Measurements from ENCODE around the gene SAPCD1. TPM values are rescaled to one million over a fixed set of nuclear protein-coding genes. Genes with fewer than 3 reads are reported as not detected.
A peak's percentile ranks its signal among the peaks of the same experiment; 100 is the strongest.
"Not testable (repeated sequence)": the region's sequence is repeated elsewhere in the genome, so short reads cannot be mapped to it uniquely, and the experiment has no call there.

Gene SAPCD1
- total and polyA plus RNA-seq, 2 experiments from 2014 or later = 1.3 to 2.5 TPM

DNA sequence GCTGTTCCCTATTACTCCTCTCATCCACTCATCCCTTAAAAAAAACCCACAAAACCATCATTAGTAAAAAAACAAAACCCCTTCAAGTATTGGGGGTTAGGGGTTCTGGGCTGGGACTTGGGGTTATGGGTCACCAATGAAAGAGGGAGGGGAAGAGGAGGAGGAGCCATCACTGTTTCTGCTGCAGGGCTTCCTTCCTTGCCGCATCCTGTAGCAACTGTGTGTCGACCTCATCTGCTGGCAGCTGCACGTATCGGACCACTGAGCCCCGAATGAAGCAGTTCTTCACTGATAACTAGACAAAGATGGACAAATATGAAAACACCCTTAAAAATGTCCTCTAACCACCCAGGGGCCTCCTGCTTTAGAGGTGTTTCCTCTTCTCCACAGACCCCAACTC lies 35.1 kb downstream of the SAPCD1 start:
- H3K9ac ChIP-seq = no peak overlapping the region
- no peak for DNase-seq
- no peaks in the 10 kb centered on the region for H3K9me2 ChIP-seq (ENCODE audit: insufficient read depth)
- H4K20me1 ChIP-seq (ENCODE audit: insufficient read depth) = no peaks in the 10 kb centered on the region
- H3K27me3 ChIP-seq (replicated peaks; ENCODE audit: insufficient read depth) = no peaks in the 10 kb centered on the region
- H3K79me2 ChIP-seq (ENCODE audit: insufficient read depth) = peaks cover 34% of the 10 kb centered on the region
- TF ChIP-seq EZH2 (IDR thresholded peaks at IDR 0.05; ENCODE audit: insufficient read depth, poor library complexity, severe bottlenecking) (no peak), EZH2phosphoT487 (IDR thresholded peaks at IDR 0.05; ENCODE audit: insufficient read depth, low read depth) (no peak)
- WGBS, 2 experiments (ENCODE audit: low coverage in 1 of 2, low lambda C conversion rate in 2 of 2, missing lambda C conversion rate in 2 of 2) = 65 to 68% methylated on average over 5 of the region's 5 CpGs
- H3K27ac ChIP-seq = no peak overlapping the region
- H3K9me3 ChIP-seq (ENCODE audit: low read depth) = no peaks in the 10 kb centered on the region
- no peak overlapping the region for H2AFZ ChIP-seq
- H3K4me1 ChIP-seq (ENCODE audit: insufficient read depth) = peaks cover 6% of the 10 kb centered on the region; the same call in 1 of the 2 replicates
- H3K36me3 ChIP-seq (ENCODE audit: low read depth) = no peaks in the 10 kb centered on the region; the same call in 1 of the 2 replicates
- H3F3A ChIP-seq (ENCODE audit: insufficient read depth) = peaks cover 23% of the 10 kb centered on the region
- H3K4me2 ChIP-seq (ENCODE audit: unreplicated experiment) = no peak overlapping the region
- in situ Hi-C loops (cut with MboI) = no loop called here
- H3K4me3 ChIP-seq = no peak overlapping the region

DNA sequence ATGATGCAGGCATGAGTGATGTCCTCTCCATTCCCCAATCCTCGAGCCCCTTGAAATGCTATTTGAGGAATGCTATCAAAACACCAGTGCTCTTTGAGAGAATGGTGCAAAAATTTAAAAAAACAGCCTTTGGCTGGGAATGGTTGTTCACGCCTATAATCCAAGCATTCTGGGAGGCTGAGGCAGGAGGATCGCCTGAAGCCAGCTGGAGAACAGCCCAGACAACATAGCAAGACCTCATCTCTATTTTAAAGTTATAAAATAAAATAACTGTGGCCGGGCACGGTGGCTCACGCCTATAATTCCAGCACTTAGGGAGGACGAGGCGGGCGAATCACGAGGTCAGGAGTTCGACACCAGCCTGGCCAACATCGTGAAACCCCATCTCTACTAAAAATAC lies 37.3 kb downstream of the SAPCD1 start:
- no peak overlapping the region for H2AFZ ChIP-seq
- no peaks in the 10 kb centered on the region for H4K20me1 ChIP-seq (ENCODE audit: insufficient read depth)
- H3K36me3 ChIP-seq (ENCODE audit: low read depth) = no peaks in the 10 kb centered on the region; the same call in 1 of the 2 replicates
- no peak overlapping the region for H3K4me3 ChIP-seq
- DNase-seq = peak; percentile 49
- peaks cover 19% of the 10 kb centered on the region for H3F3A ChIP-seq (ENCODE audit: insufficient read depth)
- no peak for TF ChIP-seq EZH2phosphoT487 (IDR thresholded peaks at IDR 0.05; ENCODE audit: insufficient read depth, low read depth)
- TF ChIP-seq EZH2 (IDR thresholded peaks at IDR 0.05; ENCODE audit: insufficient read depth, poor library complexity, severe bottlenecking) = no peak
- H3K79me2 ChIP-seq (ENCODE audit: insufficient read depth) = peaks cover 21% of the 10 kb centered on the region
- H3K9me3 ChIP-seq (ENCODE audit: low read depth) = no peaks in the 10 kb centered on the region
- 0 out of 2 replicates have a peak overlapping the region, but pooled peaks have one; percentile 2 for H3K27ac ChIP-seq
- no peak overlapping the region for H3K4me2 ChIP-seq (ENCODE audit: unreplicated experiment)
- no peaks in the 10 kb centered on the region for H3K9me2 ChIP-seq (ENCODE audit: insufficient read depth)
- no peak overlapping the region for H3K9ac ChIP-seq
- H3K27me3 ChIP-seq (replicated peaks; ENCODE audit: insufficient read depth) = no peaks in the 10 kb centered on the region
- in situ Hi-C loops (cut with MboI) = no loop called here
- no peaks in the 10 kb centered on the region for H3K4me1 ChIP-seq (ENCODE audit: insufficient read depth)
- WGBS, 2 experiments (ENCODE audit: low coverage in 1 of 2, low lambda C conversion rate in 2 of 2, missing lambda C conversion rate in 2 of 2) = 56 to 63% methylated on average over 12 of the region's 12 CpGs

DNA sequence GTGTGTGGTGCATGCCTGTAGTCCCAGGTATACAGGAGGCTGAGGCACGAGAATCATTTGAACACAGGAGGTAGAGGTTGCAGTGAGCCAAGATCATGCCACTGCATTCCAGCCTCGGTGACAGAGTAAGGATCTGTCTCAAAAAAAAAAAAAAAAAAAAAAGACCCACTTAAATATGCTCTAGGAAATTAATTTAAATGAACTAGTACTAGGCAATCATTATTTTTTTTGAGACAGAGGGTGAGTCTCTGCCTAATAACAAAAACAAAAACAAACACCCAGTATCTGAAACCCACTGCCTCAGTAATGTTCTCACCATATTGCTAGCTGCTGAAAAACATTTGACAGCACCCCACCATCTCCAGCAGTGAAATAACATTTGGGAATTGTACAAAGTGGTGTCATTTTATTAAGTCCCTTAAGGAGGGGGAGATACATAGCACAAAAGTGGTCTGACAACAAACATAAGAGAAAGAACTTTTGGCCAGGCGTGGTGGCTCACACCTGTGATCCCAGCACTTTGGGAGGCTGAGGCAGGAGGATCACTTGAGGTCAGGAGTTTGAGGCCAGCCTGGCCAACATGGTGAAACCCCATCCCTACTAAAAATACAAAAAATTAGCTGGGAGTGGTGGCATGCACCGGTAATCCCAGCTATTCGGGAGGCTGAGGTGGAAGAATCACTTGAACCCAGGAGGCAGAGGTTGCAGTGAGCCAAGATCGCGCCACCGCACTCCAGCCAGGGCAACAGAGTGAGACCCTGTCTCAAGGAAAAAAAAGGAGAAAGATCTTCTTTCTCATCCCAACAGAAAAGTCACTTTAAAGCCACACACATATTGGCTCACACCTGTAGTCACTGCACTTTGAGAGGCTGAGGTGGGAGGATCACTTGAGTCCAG lies 38.8 kb downstream of the SAPCD1 start:
- in situ Hi-C loops (cut with MboI) = not testable (repeated sequence)

DNA sequence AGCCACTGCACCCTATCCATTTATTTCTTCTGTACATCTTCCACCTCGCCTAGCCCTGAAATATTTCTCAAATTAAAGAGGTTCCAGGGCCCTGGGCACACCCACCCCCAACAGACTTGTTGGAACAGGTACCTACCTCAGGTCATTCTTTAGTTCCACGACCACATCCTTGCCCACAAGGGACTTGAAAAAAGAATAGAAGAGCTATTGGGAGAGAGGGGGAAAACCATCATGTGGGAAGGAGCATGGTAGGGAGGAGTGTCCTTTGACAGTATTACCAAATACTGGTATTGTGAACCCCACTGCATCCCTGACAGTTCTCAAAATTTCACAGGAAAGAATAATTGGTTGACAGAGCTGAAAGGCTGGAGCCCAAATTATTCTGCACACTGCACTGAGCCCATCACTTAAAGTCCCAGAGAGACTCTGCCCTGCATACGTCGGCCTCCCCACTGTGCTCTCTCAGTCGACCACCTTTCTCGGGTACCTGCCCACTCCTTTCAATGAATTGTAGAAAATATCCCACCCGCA lies 43.5 kb downstream of the SAPCD1 start:
- peak overlapping the region; percentile 97 for H3K4me3 ChIP-seq
- in situ Hi-C loops (cut with MboI) = no loop called here
- peak overlapping the region; percentile 96 for H2AFZ ChIP-seq
- peak; percentile 14 for DNase-seq
- no peaks in the 10 kb centered on the region for H3K9me2 ChIP-seq (ENCODE audit: insufficient read depth)
- peak overlapping the region; percentile 90 for H3K9ac ChIP-seq
- no peaks in the 10 kb centered on the region for H3K9me3 ChIP-seq (ENCODE audit: low read depth)
- peaks cover 11% of the 10 kb centered on the region; the same call in 1 of the 2 replicates for H3K4me1 ChIP-seq (ENCODE audit: insufficient read depth)
- WGBS, 2 experiments (ENCODE audit: low coverage in 1 of 2, low lambda C conversion rate in 2 of 2, missing lambda C conversion rate in 2 of 2) = 18 to 19% methylated on average over 7 of the region's 7 CpGs
- no peaks in the 10 kb centered on the region; the same call in 1 of the 2 replicates for H3K36me3 ChIP-seq (ENCODE audit: low read depth)
- peaks cover 4% of the 10 kb centered on the region; the same call in 1 of the 2 replicates for H3F3A ChIP-seq (ENCODE audit: insufficient read depth)
- H3K4me2 ChIP-seq (ENCODE audit: unreplicated experiment) = peak overlapping the region; percentile 95
- peaks cover 32% of the 10 kb centered on the region for H3K79me2 ChIP-seq (ENCODE audit: insufficient read depth)
- H4K20me1 ChIP-seq (ENCODE audit: insufficient read depth) = no peaks in the 10 kb centered on the region
- H3K27me3 ChIP-seq (replicated peaks; ENCODE audit: insufficient read depth) = no peaks in the 10 kb centered on the region
- peak overlapping the region; percentile 79 for H3K27ac ChIP-seq
- TF ChIP-seq EZH2phosphoT487 (IDR thresholded peaks at IDR 0.05; ENCODE audit: insufficient read depth, low read depth) (no peak), EZH2 (IDR thresholded peaks at IDR 0.05; ENCODE audit: insufficient read depth, poor library complexity, severe bottlenecking) (no peak)

More for the DNA sequence above, 38.8 kb downstream of the SAPCD1 start:
- not testable (repeated sequence) for H3K9me3 ChIP-seq (ENCODE audit: low read depth); H3K36me3 ChIP-seq (ENCODE audit: low read depth); H2AFZ ChIP-seq; H3K27me3 ChIP-seq (replicated peaks; ENCODE audit: insufficient read depth); DNase-seq; H3K9me2 ChIP-seq (ENCODE audit: insufficient read depth); H4K20me1 ChIP-seq (ENCODE audit: insufficient read depth); H3K27ac ChIP-seq; H3K4me3 ChIP-seq; H3K4me1 ChIP-seq (ENCODE audit: insufficient read depth); H3K4me2 ChIP-seq (ENCODE audit: unreplicated experiment); H3K9ac ChIP-seq
- Histone ChIP-seq H3F3A (ENCODE audit: insufficient read depth) (peaks cover 16% of the 10 kb centered on the region), H3K79me2 (ENCODE audit: insufficient read depth) (peaks cover 29% of the 10 kb centered on the region)
- WGBS, 2 experiments (ENCODE audit: low coverage in 1 of 2, low lambda C conversion rate in 2 of 2, missing lambda C conversion rate in 2 of 2) = 87 to 92% methylated on average over 8 of the region's 8 CpGs
